Raji (cell line): ENCODE measurements around the gene ADAMTS9.

ENCODE experiments used
- POLR2A ChIP-seq: IDR thresholded peaks from 2 replicates; pipeline ENCODE4 v1.6.1; 2011; ENCODE audit warnings: low read depth, low read length, control low read depth; ENCODE audit not compliant: insufficient read depth

ADAMTS9 gene

DNA sequence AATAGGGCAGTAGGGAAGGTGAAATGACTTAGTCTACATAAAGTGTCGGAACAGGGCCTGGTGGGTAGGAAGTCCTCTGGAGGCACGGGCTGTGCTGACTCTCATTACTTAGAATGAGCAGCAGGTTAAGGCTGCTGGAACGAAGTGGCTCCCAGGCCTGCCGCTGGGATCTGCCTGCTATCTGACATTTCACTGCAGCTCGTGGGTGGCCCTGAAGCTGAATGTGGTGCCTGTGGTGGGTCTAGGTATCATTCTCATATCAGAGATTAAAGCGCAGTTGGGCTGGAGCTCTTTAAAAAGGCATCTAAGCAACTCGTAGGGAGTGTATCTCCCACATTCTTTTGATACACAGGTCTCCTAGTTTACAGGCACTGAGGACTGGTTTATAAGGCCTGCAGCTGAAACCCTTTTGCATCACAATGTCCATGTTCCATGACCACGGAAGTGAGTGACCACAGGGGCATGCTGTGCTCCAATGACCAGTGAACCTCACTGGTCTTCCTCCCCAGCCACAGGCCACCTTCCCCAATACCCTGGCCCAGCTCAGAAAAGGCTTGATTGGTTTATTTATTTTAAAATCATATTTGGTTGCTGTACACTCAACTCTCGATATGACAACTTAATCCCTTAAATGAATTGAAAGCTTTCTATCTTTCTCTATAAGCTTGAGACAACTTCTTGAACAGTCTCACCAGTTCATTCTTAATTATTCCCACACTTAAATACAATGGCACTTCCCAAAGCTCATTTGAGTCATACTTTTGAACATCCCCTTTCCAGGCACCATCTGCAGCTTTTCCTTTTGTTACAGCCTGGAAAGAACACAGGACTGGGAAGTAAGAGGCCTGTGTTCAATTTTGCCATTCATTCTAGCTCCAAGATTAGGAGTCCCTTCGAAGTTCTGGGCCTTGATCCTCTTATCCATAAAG lies 19.0 kb downstream of the ADAMTS9 start:
- no peak for TF ChIP-seq POLR2A

DNA sequence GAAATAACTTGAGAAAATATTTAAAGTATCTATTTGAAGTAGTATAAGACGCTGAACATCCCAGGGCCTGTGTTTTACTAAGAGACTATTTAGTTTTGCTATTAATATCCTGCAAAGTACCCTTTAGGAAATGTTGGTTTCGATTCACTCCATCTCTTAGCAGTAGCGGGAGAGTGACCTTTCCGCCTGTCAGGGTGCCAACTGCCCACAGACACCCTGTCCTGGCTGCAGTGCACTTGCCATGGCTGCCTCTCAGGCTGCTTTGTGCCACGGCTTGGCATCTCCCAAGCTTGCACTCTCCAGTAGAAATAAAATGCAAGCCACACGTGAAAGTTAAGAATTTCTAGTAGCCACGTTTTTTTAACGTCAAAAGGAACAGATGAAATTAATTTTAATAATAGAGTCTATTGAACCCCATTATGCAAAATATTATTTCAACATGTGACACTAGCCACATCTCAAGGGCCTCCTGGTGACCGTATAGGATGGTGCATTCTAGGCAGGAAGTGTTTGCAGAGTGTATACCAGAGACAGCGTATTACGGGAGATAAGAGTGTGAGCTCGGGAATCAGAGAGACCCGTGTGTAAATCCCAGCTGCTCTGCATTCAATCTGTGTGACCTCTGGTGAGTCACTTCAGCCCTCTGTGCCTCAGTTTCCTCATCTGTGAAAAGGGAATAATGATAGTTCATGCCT lies 19.8 kb downstream of the ADAMTS9 start:
- TF ChIP-seq POLR2A = no peak

DNA sequence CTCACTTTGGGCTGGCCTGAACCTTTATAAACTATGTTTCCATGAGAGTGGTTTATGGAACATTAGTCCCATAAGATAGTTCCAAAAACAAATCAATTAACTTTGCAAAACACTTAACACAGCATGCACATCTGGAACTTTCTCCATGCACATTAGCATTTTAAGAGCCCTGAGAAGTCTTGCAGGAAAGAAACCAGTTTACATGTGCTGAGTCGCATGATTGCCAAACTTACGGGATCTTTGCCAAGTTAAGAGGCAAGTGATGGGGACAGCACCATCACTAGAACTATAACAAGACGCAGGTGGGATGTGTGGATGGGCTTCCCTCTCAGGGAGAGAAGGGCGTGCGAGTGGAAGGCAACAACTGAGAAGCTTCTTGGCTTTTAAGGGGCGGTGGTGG lies 20.7 kb downstream of the ADAMTS9 start:
- TF ChIP-seq POLR2A = no peak

DNA sequence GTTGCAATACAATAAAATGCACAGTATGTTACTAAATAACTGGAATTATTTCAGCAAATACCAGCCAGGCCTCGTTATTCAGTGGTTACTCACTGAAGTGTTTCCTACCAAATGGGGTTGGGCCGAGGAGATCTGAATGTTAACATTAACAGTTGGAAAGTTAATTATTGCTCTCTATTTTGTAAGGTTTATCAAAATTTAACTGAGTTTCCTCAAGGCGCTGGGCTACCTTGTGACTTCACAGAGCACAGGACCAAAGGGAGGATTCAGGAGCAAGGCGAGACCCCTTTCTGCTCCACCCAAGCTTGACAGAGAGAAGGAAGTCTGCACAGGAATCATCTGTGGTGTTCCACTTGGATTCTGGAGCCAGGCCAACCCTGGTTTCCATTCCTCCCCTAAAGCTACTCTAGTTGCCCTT lies 21.6 kb downstream of the ADAMTS9 start:
- TF ChIP-seq POLR2A = no peak

DNA sequence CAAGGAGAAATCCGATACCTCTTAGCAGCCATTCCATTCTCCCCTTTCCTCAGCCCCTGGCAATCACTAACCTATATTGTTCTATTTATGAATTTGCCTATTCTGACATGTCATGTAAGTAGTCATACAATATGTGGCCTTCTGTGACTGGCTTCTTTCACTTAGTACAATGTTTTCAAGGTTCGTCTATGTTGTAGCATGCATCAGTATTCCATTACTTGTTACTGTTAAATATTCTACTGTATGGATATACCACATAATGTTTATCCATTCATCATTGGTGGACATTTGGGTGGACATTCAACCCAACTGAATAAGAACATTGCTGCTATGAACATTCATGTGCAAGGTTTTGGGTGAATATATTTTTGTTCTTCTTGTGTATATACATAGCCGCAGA lies 23.4 kb downstream of the ADAMTS9 start:
- no peak for TF ChIP-seq POLR2A

DNA sequence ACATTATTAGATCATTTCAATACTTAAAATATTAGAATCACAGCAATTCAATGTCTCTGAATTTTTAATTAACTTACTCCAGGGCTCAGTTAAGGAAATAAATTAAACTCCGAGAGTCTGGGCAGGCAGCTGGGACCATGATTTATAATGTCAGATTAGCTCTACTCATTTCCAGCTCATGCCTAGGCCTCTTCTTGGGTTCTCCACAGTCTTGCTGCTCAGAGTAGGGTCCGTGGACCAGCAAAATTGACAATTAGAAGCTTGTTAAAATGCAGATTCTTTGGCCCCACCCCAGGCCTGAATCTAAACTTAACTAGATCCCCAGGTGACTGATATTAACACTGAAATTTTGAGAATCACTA lies 28.2 kb downstream of the ADAMTS9 start:
- TF ChIP-seq POLR2A = no peak

DNA sequence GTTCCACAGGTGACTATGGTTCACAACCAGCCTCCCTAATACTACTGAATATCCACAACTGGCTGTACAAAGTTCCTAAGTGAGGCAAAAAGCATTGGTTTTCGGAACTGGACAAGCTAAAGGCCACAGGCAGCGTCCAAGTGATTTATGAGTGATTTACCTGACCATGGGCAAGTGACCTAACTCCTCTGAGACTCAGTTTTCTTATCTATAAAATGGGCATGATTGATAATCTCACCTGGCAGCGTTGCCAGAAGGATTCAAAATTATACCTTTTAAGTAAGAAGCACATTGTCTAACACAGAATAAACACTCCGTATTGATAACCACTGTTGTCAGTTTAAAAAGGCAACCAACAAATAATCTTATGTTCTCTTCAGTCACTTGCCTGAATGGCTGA lies 29.8 kb downstream of the ADAMTS9 start:
- no peak for TF ChIP-seq POLR2A

DNA sequence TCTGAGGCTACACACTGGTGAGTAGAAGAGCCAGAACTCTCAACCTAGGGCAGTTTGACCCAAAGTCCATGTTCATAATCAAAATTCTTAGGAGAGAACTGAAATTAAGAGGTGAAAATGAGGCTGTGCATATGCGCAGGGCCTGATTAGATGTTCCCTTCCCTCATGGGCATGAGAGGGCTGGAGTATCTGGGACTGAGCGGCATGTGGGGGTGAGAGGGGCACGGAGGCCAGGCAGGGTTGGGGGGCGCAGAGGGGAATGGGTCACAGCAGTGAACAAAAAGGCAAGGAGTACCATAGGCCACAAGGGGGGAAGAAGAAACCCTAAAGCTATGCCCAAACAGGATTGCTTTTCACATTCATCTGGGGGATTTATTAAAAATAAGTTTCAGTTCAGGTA lies 31.3 kb downstream of the ADAMTS9 start:
- TF ChIP-seq POLR2A = no peak

DNA sequence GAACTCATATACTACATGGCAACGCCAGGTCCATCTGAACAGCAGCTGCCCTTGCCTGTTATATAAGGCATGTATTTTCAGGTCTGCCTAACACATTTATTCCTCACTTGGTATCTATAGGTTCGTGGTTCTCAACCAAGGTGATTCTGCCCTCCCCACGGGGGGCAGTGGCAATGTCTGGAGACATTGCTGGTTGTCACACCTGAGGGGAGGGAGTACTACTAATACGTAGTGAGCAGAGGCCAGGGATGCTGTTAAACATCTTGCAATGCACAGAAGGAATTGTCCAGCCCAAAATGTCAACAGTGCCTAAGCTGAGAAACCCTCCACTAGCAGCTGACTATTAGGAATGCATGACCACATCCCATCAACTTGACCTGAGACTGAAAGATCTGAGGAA lies 32.6 kb downstream of the ADAMTS9 start:
- TF ChIP-seq POLR2A = no peak

DNA sequence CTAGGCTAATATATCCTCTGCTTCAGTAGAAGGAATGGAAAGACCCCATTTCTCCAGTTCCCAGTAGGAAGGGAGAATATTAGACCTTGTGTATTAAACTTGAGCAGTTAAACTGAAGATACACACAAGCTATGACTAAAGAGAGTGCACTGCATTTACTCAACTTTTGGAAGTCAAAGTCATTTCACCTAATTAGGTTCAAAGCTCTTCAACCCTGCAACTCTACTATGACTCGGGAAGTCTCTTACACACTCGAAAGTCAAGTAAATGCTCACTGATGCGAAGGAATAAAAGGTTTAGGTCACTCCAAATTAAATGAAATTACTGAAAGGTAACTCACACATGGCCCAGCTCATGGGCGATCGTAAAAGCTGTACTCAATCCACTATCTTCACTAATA lies 33.8 kb downstream of the ADAMTS9 start:
- no peak for TF ChIP-seq POLR2A

DNA sequence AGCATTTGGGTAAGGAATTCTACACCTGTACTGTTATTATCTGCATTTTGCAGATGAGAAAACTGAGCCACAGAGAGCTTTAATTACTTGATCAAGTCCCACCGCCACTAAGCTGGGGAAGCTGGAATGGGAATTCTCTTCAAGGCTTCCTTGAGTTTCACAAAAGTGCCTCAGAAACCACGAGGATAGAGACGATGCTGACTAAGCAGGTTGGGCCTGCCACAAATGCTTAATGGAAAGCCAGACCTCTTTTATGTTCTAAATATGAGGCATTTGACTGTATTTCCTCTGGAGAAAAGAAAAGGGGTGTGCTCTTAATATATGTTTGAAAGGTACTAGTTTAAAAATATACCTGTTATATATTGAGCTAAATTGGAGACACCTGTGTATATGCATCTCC lies 34.7 kb downstream of the ADAMTS9 start:
- no peak for TF ChIP-seq POLR2A

DNA sequence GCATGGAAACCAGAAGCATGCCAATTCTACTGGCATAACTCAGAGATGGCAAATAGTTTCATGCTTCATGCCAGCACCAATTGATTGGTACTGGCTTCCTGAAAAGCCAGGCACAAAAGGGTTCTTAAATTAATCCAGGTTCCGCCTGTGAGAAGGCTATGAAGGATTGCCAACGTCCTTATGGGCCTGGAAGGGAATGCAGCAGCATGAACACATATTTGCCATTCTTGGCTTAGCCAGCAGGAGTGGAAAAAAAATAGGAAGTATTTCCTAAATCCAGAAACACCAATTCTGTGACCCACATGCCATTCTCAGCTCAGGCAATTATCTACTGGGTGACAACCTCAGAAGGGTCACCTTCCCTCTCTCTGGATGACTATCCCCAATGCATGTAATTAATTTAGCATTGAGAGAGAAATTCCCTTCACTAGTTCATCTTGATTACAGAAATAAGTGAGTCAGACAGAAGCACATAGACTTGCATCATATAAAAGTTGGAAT lies 36.0 kb downstream of the ADAMTS9 start:
- TF ChIP-seq POLR2A = no peak

DNA sequence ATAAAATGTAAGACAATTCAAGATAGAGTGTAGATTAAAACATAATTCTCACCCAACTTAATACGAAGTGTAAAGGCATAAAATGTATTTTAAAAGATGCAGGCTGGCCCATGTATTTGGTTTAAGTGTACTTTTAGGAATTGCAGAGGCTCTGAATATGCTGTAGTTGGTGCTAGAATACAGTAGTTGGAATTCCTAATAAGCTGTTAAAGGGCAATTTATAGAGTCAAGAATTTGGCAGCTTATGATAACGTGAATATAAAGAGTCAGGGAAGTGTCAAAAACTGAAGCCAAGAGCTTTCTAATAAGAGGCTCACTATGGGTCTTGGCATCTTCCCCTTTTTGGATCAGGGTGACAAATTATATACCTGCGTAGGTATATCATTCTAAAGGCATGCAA lies 36.5 kb downstream of the ADAMTS9 start:
- TF ChIP-seq POLR2A = no peak

DNA sequence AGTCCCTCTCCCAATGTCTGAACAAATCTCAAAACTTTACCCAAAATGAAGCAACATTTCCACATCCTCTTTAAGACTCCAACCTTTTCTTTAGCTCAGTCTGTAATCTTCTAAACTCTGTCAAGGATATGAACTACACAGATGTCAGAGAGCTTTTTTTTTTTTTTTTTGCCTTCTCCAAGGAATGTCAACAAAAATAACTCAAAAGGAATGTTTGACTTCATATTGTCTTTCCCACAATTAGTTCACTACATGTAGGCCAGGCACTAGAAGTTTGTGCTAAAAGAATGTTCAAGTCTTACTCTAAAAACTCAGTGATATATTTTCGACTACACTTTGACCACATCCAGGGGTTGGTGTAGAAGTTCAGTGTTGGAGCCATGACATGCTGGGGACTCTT lies 37.1 kb downstream of the ADAMTS9 start:
- no peak for TF ChIP-seq POLR2A

DNA sequence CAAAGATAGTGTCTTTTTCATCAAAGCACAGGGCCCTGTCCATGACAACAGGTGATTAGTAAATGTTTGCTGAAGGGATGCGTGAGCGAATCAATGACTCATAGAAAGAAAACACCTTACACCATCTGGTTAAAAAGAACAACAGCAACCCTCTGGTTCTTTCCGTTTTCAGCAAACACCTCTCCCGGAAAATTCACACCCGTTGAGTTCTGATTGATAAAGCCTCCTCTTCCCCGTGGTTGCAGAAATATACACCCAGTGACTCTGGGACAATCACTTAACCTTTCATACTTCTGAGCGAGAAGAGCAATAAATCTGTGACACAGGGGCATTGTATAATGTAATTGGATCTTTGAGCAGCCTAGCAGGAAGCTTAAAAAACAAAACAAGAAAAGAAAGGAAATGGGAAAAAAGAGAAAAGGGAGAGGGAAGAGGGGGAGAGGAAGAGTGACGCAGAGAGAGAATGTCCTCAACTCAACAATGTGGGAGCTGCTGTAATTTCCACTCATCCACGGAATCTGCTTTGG lies 37.6 kb downstream of the ADAMTS9 start:
- no peak for TF ChIP-seq POLR2A
